ENCODE measurements around the gene FBXO9.
"Not testable (repeated sequence)": the region's sequence is repeated elsewhere in the genome, so short reads cannot be mapped to it uniquely, and the experiment has no call there.

FBXO9 gene

GRCh38 chr6:53048431-53049195 is 16.6 kb upstream of the FBXO9 start:
- no peak for DNase-seq (ENCODE audit: low read depth)

GRCh38 chr6:53049415-53049814 is 15.8 kb upstream of the FBXO9 start:
- DNase-seq (ENCODE audit: low read depth) = no peak

- DNase-seq (ENCODE audit: low read depth) = not testable (repeated sequence)
Observed at GRCh38 chr6:53052152-53052551, 13.1 kb upstream of the FBXO9 start.

GRCh38 chr6:53054532-53054931 is 10.7 kb upstream of the FBXO9 start:
- no peak for DNase-seq (ENCODE audit: low read depth)

GRCh38 chr6:53055873-53056272 is 9.3 kb upstream of the FBXO9 start:
- no peak for DNase-seq (ENCODE audit: low read depth)

- no peak for DNase-seq (ENCODE audit: low read depth)
Observed at GRCh38 chr6:53056273-53056672, 8.9 kb upstream of the FBXO9 start.

GRCh38 chr6:53058388-53059195 is 6.6 kb upstream of the FBXO9 start:
- DNase-seq (ENCODE audit: low read depth) = no peak

- DNase-seq (ENCODE audit: low read depth) = no peak
Observed at GRCh38 chr6:53059648-53060589, 5.3 kb upstream of the FBXO9 start.

- DNase-seq (ENCODE audit: low read depth) = no peak
Observed at GRCh38 chr6:53062169-53062539, 3.0 kb upstream of the FBXO9 start.

GRCh38 chr6:53064255-53064654 is 949 bp upstream of the FBXO9 start:
- not testable (repeated sequence) for DNase-seq (ENCODE audit: low read depth)

GRCh38 chr6:53064726-53065265 is 408 bp upstream of the FBXO9 start:
- peak; percentile 88 for DNase-seq (ENCODE audit: low read depth)

- DNase-seq (ENCODE audit: low read depth) = peak; percentile 4
Observed at GRCh38 chr6:53066077-53066417, 843 bp downstream of the FBXO9 start.

GRCh38 chr6:53066874-53067706 is 1.9 kb downstream of the FBXO9 start:
- DNase-seq (ENCODE audit: low read depth) = no peak

- no peak for DNase-seq (ENCODE audit: low read depth)
Observed at GRCh38 chr6:53067849-53068361, 2.7 kb downstream of the FBXO9 start.

- no peak for DNase-seq (ENCODE audit: low read depth)
Observed at GRCh38 chr6:53069427-53069826, 4.2 kb downstream of the FBXO9 start.

- DNase-seq (ENCODE audit: low read depth) = no peak
Observed at GRCh38 chr6:53070806-53071205, 5.6 kb downstream of the FBXO9 start.

GRCh38 chr6:53074347-53074746 is 9.1 kb downstream of the FBXO9 start:
- DNase-seq (ENCODE audit: low read depth) = no peak

GRCh38 chr6:53080813-53081212 is 15.6 kb downstream of the FBXO9 start:
- no peak for DNase-seq (ENCODE audit: low read depth)

- DNase-seq (ENCODE audit: low read depth) = no peak
Observed at GRCh38 chr6:53086302-53086701, 21.1 kb downstream of the FBXO9 start.

- DNase-seq (ENCODE audit: low read depth) = no peak
Observed at GRCh38 chr6:53089948-53090347, 24.7 kb downstream of the FBXO9 start.

- DNase-seq (ENCODE audit: low read depth) = no peak
Observed at GRCh38 chr6:53090576-53090975, 25.4 kb downstream of the FBXO9 start.
